OCI-LY3 (cell line): Measurements from ENCODE around the gene PKP4.

Experiments
- H2AFZ ChIP-seq: fragments of 200-600, 300-600 bp; shearing (Covaris generic); 2 replicates; pipeline ENCODE4 v1.6.0; 2014; ENCODE audit warnings: antibody characterized with exemption, low read depth, low read length
- H3K27ac ChIP-seq: fragments of 200-600, 300-600 bp; sonication (generic); 2 replicates; pipeline ENCODE4 v1.5.1; 2014; ENCODE audit warnings: mild to moderate bottlenecking, low read length, moderate library complexity, mixed read lengths
- H3K27me3 ChIP-seq: fragments of 200-600, 300-600 bp; sonication (generic); 2 replicates; pipeline ENCODE4 v1.6.1; 2014; ENCODE audit warnings: low read depth, low read length, mixed read lengths
- H3K36me3 ChIP-seq: fragments of 200-600, 300-600 bp; sonication (generic); replicated peaks from 2 replicates; pipeline ENCODE3; 2014; ENCODE audit warnings: low read depth, low read length, mixed read lengths
- H3K4me1 ChIP-seq: fragments of 300-600, 200-600 bp; sonication (generic); 2 replicates; pipeline ENCODE4 v1.6.1; 2014; ENCODE audit warnings: low read length, mixed read lengths
- H3K4me2 ChIP-seq: fragments of 200-600, 300-600 bp; sonication (generic); 2 replicates; pipeline ENCODE4 v1.6.1; 2014; ENCODE audit warnings: low read length, mixed read lengths
- H3K4me3 ChIP-seq: fragments of 300-600, 200-600 bp; sonication (generic); 2 replicates; pipeline ENCODE4 v1.5.1; 2014; ENCODE audit warnings: antibody characterized with exemption, mild to moderate bottlenecking, low read length, moderate library complexity
- H3K79me2 ChIP-seq: fragments of 300-600, 200-600 bp; shearing (Covaris generic); 2 replicates; pipeline ENCODE4 v1.6.1; 2014; ENCODE audit warnings: mild to moderate bottlenecking, low read length, mixed read lengths
- H3K9ac ChIP-seq: fragments of 300-600, 200-600 bp; shearing (Covaris generic); 2 replicates; pipeline ENCODE4 v1.6.0; 2014; ENCODE audit warnings: mild to moderate bottlenecking, low read length, moderate library complexity
- H3K9me3 ChIP-seq: fragments of 200-600, 300-600 bp; shearing (Covaris generic); 2 replicates; pipeline ENCODE4 v1.6.1; 2014; ENCODE audit warnings: low read length, mixed read lengths; ENCODE audit not compliant: insufficient read depth
- H4K20me1 ChIP-seq: fragments of 200-600, 300-600 bp; sonication (generic); 2 replicates; pipeline ENCODE4 v1.6.1; 2016; ENCODE audit warnings: low read length, mixed read lengths; ENCODE audit not compliant: insufficient read depth
- CTCF ChIP-seq: fragments of 200-600, 300-600 bp; sonication (generic); IDR thresholded peaks from 2 replicates; pipeline ENCODE4 v1.5.1; 2014; ENCODE audit warnings: antibody characterized with exemption, low read length, low read depth
- EZH2phosphoT487 ChIP-seq: fragments of 200-600 bp; shearing (Covaris generic); IDR thresholded peaks from 2 replicates; pipeline ENCODE4 v1.6.1; 2018; ENCODE audit warnings: antibody characterized with exemption, mixed run types, low read depth

Gene PKP4

GRCh38 chr2:158498043-158498748 is 41.4 kb downstream of the PKP4 start:
- Histone ChIP-seq H3K9me3 (no peaks in the 10 kb centered on the region), H3K79me2 (peaks cover 6% of the 10 kb centered on the region), H3K27ac (no peak overlapping the region), H4K20me1 (peaks cover 8% of the 10 kb centered on the region), H3K4me2 (no peak overlapping the region), H2AFZ (no peak overlapping the region), H3K4me3 (no peak overlapping the region), H3K4me1 (no peaks in the 10 kb centered on the region), H3K9ac (no peak overlapping the region), H3K27me3 (no peaks in the 10 kb centered on the region), H3K36me3 (no peaks in the 10 kb centered on the region)
- TF ChIP-seq EZH2phosphoT487 (no peak), CTCF (no peak)

- Histone ChIP-seq H2AFZ (no peak overlapping the region), H3K9me3 (no peaks in the 10 kb centered on the region), H3K27me3 (no peaks in the 10 kb centered on the region), H3K9ac (no peak overlapping the region), H3K4me1 (no peaks in the 10 kb centered on the region), H3K36me3 (no peaks in the 10 kb centered on the region), H3K27ac (no peak overlapping the region), H4K20me1 (peaks cover 8% of the 10 kb centered on the region), H3K79me2 (peaks cover under 1% of the 10 kb centered on the region; the same call in 1 of the 2 replicates), H3K4me2 (no peak overlapping the region), H3K4me3 (no peak overlapping the region)
- TF ChIP-seq CTCF (no peak), EZH2phosphoT487 (no peak)
These were observed 42.0 kb downstream of the PKP4 start for GRCh38 chr2:158498749-158499136.

GRCh38 chr2:158499383-158499782 is 42.6 kb downstream of the PKP4 start:
- Histone ChIP-seq H3K27me3 (no peaks in the 10 kb centered on the region), H3K4me2 (no peak overlapping the region), H3K4me1 (no peaks in the 10 kb centered on the region), H4K20me1 (peaks cover 8% of the 10 kb centered on the region), H2AFZ (no peak overlapping the region), H3K27ac (no peak overlapping the region), H3K4me3 (no peak overlapping the region), H3K36me3 (no peaks in the 10 kb centered on the region), H3K9ac (no peak overlapping the region), H3K79me2 (no peaks in the 10 kb centered on the region), H3K9me3 (no peaks in the 10 kb centered on the region)
- TF ChIP-seq EZH2phosphoT487 = no peak
- TF ChIP-seq CTCF = no peak

GRCh38 chr2:158500333-158500732 is 43.6 kb downstream of the PKP4 start:
- Histone ChIP-seq H3K4me1 (no peaks in the 10 kb centered on the region), H3K36me3 (no peaks in the 10 kb centered on the region), H3K4me3 (no peak overlapping the region), H3K9me3 (no peaks in the 10 kb centered on the region), H3K9ac (no peak overlapping the region), H3K27me3 (no peaks in the 10 kb centered on the region), H4K20me1 (peaks cover 8% of the 10 kb centered on the region), H2AFZ (no peak overlapping the region), H3K27ac (no peak overlapping the region), H3K79me2 (peaks cover 6% of the 10 kb centered on the region; the same call in 1 of the 2 replicates), H3K4me2 (no peak overlapping the region)
- TF ChIP-seq EZH2phosphoT487 (no peak), CTCF (no peak)
